ENCODE measurements around the gene CXCR4.

DNA sequence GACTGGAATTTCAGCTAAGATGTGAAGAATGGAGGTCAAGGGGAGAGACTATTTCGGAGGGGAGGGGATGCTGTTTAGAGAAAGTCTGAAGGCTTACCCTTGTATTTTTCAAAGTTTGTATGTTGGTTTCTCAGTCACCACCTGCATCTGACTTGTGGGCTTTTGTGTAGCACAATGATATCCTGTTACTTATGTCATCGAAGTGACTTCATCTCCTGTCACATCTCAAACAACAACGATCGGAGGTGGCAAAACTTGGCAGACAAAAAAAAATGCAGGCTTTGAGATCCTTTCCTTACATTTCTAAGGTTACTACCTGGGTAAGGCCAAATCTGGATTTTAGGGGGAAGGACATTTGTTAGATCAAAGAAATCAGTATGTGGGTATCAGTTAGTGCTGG, 11.7 kb upstream of the CXCR4 start:
- TF ChIP-seq GATA2 (IDR thresholded peaks at IDR 0.05; ENCODE audit: low read depth, low read length), result no peak
- TF ChIP-seq GATA3 (IDR thresholded peaks at IDR 0.05; ENCODE audit: low read depth, low read length), result no peak
